Measurements from ENCODE around the gene SPOCK1.

Gene SPOCK1

DNA sequence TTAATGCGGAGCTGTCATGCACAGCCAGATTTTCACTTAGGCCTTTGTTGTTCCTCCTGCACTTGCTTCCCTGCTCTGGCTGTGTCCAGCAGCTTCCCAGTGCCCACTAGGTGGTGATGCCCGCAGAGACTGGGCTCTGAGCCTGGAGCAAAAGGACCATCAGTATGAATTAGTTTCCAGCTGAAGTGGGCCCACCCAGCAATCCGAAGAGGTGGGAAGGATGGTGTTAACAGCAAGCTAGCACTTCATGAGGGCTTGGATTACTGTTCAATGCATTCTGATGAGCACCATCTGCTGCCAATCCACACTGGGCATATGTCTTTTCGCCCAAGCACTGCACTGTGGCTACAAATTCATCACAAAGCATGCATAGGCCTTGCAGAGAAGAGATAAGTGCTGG is 459.1 kb downstream of the SPOCK1 start:
- Histone ChIP-seq H3K27ac (replicated peaks) (no peak overlapping the region), H3K27me3 (ENCODE audit: insufficient read depth, poor library complexity, severe bottlenecking) (no peaks in the 10 kb centered on the region), H3K4me3 (replicated peaks; ENCODE audit: insufficient read depth, low read length) (no peak overlapping the region)
- no peak for DNase-seq (ENCODE audit: low read depth in 1 of 2, low spot score in 1 of 2)
- TF ChIP-seq, protein P1, sequence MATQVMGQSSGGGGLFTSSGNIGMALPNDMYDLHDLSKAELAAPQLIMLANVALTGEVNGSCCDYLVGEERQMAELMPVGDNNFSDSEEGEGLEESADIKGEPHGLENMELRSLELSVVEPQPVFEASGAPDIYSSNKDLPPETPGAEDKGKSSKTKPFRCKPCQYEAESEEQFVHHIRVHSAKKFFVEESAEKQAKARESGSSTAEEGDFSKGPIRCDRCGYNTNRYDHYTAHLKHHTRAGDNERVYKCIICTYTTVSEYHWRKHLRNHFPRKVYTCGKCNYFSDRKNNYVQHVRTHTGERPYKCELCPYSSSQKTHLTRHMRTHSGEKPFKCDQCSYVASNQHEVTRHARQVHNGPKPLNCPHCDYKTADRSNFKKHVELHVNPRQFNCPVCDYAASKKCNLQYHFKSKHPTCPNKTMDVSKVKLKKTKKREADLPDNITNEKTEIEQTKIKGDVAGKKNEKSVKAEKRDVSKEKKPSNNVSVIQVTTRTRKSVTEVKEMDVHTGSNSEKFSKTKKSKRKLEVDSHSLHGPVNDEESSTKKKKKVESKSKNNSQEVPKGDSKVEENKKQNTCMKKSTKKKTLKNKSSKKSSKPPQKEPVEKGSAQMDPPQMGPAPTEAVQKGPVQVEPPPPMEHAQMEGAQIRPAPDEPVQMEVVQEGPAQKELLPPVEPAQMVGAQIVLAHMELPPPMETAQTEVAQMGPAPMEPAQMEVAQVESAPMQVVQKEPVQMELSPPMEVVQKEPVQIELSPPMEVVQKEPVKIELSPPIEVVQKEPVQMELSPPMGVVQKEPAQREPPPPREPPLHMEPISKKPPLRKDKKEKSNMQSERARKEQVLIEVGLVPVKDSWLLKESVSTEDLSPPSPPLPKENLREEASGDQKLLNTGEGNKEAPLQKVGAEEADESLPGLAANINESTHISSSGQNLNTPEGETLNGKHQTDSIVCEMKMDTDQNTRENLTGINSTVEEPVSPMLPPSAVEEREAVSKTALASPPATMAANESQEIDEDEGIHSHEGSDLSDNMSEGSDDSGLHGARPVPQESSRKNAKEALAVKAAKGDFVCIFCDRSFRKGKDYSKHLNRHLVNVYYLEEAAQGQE (IDR thresholded peaks at IDR 0.05; ENCODE audit: insufficient replicate concordance, low read depth), result no peak
- TF ChIP-seq GABPA (IDR thresholded peaks at IDR 0.05; ENCODE audit: low read depth) (no peak), SPI1 (IDR thresholded peaks at IDR 0.05; ENCODE audit: borderline replicate concordance, low read depth) (no peak), POLR2AphosphoS5 (IDR thresholded peaks at IDR 0.05; ENCODE audit: low read depth) (no peak)
- TF ChIP-seq, protein P2, sequence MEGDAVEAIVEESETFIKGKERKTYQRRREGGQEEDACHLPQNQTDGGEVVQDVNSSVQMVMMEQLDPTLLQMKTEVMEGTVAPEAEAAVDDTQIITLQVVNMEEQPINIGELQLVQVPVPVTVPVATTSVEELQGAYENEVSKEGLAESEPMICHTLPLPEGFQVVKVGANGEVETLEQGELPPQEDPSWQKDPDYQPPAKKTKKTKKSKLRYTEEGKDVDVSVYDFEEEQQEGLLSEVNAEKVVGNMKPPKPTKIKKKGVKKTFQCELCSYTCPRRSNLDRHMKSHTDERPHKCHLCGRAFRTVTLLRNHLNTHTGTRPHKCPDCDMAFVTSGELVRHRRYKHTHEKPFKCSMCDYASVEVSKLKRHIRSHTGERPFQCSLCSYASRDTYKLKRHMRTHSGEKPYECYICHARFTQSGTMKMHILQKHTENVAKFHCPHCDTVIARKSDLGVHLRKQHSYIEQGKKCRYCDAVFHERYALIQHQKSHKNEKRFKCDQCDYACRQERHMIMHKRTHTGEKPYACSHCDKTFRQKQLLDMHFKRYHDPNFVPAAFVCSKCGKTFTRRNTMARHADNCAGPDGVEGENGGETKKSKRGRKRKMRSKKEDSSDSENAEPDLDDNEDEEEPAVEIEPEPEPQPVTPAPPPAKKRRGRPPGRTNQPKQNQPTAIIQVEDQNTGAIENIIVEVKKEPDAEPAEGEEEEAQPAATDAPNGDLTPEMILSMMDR (IDR thresholded peaks at IDR 0.05; ENCODE audit: insufficient read depth, low read length), result no peak

DNA sequence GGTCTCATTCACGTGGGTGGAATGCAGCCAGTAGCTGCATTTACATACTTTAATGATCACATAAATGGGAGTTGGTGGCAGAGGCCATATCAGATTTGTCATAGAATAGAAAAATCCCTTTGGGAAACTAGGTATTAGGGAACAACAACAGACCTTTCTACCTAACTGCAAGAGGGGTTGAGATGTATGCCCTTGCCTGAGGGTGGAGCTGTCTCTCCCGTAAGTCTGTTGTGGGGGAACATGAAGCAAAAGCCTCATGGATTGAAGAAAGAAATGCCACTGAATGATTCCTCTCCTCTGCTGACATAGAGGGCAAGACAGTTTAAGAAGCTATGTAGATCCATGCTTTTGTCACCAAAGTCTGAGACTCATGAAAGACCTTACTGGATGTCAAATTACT is 461.3 kb downstream of the SPOCK1 start:
- DNase-seq (ENCODE audit: low read depth in 1 of 2, low spot score in 1 of 2), result no peak
- H3K27ac ChIP-seq (replicated peaks), result no peak overlapping the region
- no peaks in the 10 kb centered on the region for H3K27me3 ChIP-seq (ENCODE audit: insufficient read depth, poor library complexity, severe bottlenecking)
- H3K4me3 ChIP-seq (replicated peaks; ENCODE audit: insufficient read depth, low read length), result no peak overlapping the region
- TF ChIP-seq SPI1 (IDR thresholded peaks at IDR 0.05; ENCODE audit: borderline replicate concordance, low read depth), result no peak
- no peak for TF ChIP-seq GABPA (IDR thresholded peaks at IDR 0.05; ENCODE audit: low read depth)
- TF ChIP-seq, protein P2 (IDR thresholded peaks at IDR 0.05; ENCODE audit: insufficient read depth, low read length), result no peak
- TF ChIP-seq, protein P1 (IDR thresholded peaks at IDR 0.05; ENCODE audit: insufficient replicate concordance, low read depth), result no peak
- TF ChIP-seq POLR2AphosphoS5 (IDR thresholded peaks at IDR 0.05; ENCODE audit: low read depth), result no peak

DNA sequence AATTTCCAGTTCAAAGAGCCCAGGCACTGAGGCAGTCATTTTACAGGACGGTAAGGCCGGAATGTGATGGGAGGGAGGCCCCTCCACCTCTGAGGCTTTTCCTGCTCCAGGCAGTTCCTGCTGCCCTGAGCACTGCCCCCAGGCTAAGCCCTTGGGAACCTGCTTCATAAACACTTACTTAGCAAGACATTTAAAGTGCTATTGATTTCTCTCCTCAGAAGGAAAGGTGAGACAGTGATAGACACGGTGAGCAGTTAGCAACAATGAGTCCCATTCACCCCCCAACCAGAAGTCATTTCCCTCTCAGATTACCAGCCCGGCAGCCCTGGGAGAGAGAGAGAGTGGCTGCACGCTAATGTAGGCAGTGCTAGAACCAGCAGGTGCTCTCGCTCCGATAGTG is 462.5 kb downstream of the SPOCK1 start:
- TF ChIP-seq, protein P2 (IDR thresholded peaks at IDR 0.05; ENCODE audit: insufficient read depth, low read length), result no peak
- TF ChIP-seq GABPA (IDR thresholded peaks at IDR 0.05; ENCODE audit: low read depth) (no peak), POLR2AphosphoS5 (IDR thresholded peaks at IDR 0.05; ENCODE audit: low read depth) (no peak), SPI1 (IDR thresholded peaks at IDR 0.05; ENCODE audit: borderline replicate concordance, low read depth) (no peak)
- TF ChIP-seq, protein P1 (IDR thresholded peaks at IDR 0.05; ENCODE audit: insufficient replicate concordance, low read depth), result no peak
- DNase-seq (ENCODE audit: low read depth in 1 of 2, low spot score in 1 of 2), result no peak
- H3K27me3 ChIP-seq (ENCODE audit: insufficient read depth, poor library complexity, severe bottlenecking), result no peaks in the 10 kb centered on the region

More for the DNA sequence above, 462.5 kb downstream of the SPOCK1 start:
- no peak overlapping the region for H3K4me3 ChIP-seq (replicated peaks; ENCODE audit: insufficient read depth, low read length)
- no peak overlapping the region for H3K27ac ChIP-seq (replicated peaks)

Measured in HL-60 (cell line).